Glutamatergic neuron (in vitro differentiated cells): ENCODE measurements around the gene RGS9. TPM values are rescaled to one million over a fixed set of nuclear protein-coding genes. Genes with fewer than 3 reads are reported as not detected.
A peak's percentile ranks its signal among the peaks of the same experiment; 100 is the strongest.

Experiments used
- DNase-seq: peaks from one replicate; pipeline ENCODE4 v3.0.0; 2022
- H3K27ac Mint-ChIP-seq: one replicate; pipeline ENCODE4 v1.8.0; 2020; ENCODE audit warnings: mild to moderate bottlenecking, mixed read lengths, inconsistent platforms; ENCODE audit not compliant: unreplicated experiment
- H3K27me3 Mint-ChIP-seq: one replicate; pipeline ENCODE4 v1.8.0; 2020; ENCODE audit warnings: mild to moderate bottlenecking, moderate library complexity, mixed read lengths, inconsistent platforms; ENCODE audit not compliant: unreplicated experiment
- H3K36me3 Mint-ChIP-seq: one replicate; pipeline ENCODE4 v1.8.0; 2020; ENCODE audit warnings: mild to moderate bottlenecking, mixed read lengths, inconsistent platforms; ENCODE audit not compliant: unreplicated experiment
- H3K4me1 Mint-ChIP-seq: one replicate; pipeline ENCODE4 v1.8.0; 2020; ENCODE audit warnings: mild to moderate bottlenecking, low read depth, mixed read lengths, inconsistent platforms; ENCODE audit not compliant: unreplicated experiment
- H3K4me3 Mint-ChIP-seq: one replicate; pipeline ENCODE4 v1.8.0; 2020; ENCODE audit warnings: mild to moderate bottlenecking, mixed read lengths, inconsistent platforms; ENCODE audit not compliant: unreplicated experiment
- H3K9me3 Mint-ChIP-seq: one replicate; pipeline ENCODE4 v1.8.0; 2020; ENCODE audit warnings: mild to moderate bottlenecking, moderate library complexity, mixed read lengths, inconsistent platforms; ENCODE audit not compliant: unreplicated experiment
- total RNA-seq: library from RNA; stranded (reverse); fragmentation: NEBNext Ultra II Directional; extraction: Animal tissue kit (Norgen Biotek cat#: 25700); gene quantifications from one replicate; pipeline ENCODE4 v1.2.1, GENCODE V29; 2021; ENCODE audit not compliant: unreplicated experiment
- TF ChIP-seq, protein P1 (sequence below): fragments of 200-600 bp; sonication (generic); IDR thresholded peaks from one replicate; pipeline ENCODE4 v1.5.0; 2021; ENCODE audit not compliant: partially characterized antibody, unreplicated experiment

Gene RGS9
- total RNA-seq, 1 donor from 2014 or later, result 2.4 TPM

DNA sequence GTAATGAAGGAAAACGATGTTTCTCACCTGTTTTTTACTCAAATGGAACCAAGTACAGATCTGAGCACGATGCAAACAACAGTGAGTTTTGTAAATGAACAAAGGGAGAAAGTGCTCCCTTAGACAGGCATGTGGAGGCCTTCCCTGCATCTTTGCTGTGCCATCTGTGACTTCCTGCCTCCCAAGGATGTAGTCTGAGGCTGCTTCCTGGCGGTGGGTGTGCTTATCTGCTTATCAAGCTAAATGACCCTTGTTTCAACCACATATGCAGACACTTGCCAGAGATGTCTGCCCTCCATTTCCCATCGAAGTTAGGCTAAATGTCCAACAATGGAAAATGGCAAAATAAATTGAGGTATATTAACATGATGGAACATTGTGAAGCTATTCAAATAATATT lies 34.6 kb downstream of the RGS9 start:
- Mint-ChIP-seq H3K4me1 (peaks cover 5% of the 10 kb centered on the region), H3K9me3 (peaks cover 2% of the 10 kb centered on the region), H3K27ac (no peak overlapping the region), H3K27me3 (peaks cover 3% of the 10 kb centered on the region), H3K36me3 (no peaks in the 10 kb centered on the region), H3K4me3 (no peak overlapping the region)
- no peak for DNase-seq
- TF ChIP-seq, protein P1, sequence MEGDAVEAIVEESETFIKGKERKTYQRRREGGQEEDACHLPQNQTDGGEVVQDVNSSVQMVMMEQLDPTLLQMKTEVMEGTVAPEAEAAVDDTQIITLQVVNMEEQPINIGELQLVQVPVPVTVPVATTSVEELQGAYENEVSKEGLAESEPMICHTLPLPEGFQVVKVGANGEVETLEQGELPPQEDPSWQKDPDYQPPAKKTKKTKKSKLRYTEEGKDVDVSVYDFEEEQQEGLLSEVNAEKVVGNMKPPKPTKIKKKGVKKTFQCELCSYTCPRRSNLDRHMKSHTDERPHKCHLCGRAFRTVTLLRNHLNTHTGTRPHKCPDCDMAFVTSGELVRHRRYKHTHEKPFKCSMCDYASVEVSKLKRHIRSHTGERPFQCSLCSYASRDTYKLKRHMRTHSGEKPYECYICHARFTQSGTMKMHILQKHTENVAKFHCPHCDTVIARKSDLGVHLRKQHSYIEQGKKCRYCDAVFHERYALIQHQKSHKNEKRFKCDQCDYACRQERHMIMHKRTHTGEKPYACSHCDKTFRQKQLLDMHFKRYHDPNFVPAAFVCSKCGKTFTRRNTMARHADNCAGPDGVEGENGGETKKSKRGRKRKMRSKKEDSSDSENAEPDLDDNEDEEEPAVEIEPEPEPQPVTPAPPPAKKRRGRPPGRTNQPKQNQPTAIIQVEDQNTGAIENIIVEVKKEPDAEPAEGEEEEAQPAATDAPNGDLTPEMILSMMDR, result no peak

DNA sequence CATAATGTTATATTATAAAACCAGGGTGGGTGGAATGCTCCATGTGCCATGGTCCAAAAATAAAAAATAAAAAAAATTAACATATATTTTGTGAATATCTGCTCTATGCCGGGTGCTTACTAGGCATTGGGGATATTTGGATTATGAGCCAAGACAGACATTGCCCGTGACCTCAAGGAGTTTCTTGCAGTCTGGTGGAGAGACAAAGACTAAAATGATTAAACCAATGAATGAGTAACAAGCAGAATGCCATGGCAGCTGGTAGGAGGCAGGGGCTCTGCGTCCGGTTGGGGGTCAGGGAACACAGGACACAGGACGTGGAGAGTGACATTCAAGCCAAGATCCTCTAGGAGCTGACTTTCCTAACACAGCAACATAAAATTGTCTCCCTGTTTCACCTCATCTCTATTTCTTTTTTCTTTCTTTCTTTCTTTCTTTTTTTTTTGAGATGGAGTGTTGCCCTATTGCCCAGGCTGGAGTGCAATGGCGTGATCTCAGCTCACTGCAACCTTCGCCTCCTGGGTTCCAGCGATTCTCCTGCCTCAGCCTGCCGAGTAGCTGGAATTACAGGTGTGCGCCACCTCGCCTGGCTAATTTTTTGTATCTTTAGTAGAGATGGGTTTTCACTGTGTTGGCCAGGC lies 35.4 kb downstream of the RGS9 start:
- Mint-ChIP-seq H3K27ac (no peak overlapping the region), H3K9me3 (peaks cover 2% of the 10 kb centered on the region), H3K4me1 (peaks cover 5% of the 10 kb centered on the region), H3K36me3 (no peaks in the 10 kb centered on the region), H3K27me3 (peaks cover 3% of the 10 kb centered on the region), H3K4me3 (no peak overlapping the region)
- TF ChIP-seq, protein P1, result no peak
- no peak for DNase-seq

DNA sequence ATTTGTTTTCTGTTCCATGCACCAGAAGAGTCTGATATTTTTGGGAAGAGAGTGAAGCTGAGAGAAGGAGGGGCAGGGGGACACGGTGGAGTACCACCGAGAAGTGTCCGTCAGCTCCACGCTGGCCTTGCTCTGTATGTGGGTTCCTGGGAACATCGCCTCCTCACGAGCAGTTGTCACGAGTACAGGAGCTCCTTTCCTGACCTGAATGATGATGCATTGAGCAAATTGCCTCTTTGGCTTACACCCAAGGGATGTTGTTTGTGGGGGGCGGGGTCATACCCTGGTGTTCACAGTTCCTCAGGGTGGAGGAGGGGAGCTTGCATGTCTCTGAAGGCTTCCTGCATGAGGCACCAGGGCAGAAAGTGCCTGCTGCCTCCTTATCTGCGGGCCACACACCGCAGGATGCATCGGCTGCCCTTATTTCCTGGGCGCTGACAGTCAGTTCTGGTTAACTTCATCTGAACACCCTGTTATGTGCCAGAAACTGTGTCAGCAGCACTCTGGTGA lies 36.2 kb downstream of the RGS9 start:
- peak; percentile 38 for DNase-seq
- H3K4me3 Mint-ChIP-seq, result no peak overlapping the region
- no peak overlapping the region for H3K27ac Mint-ChIP-seq
- H3K4me1 Mint-ChIP-seq, result peaks cover 5% of the 10 kb centered on the region
- peaks cover 3% of the 10 kb centered on the region for H3K27me3 Mint-ChIP-seq
- H3K36me3 Mint-ChIP-seq, result no peaks in the 10 kb centered on the region
- TF ChIP-seq, protein P1, result no peak
- no peaks in the 10 kb centered on the region for H3K9me3 Mint-ChIP-seq

DNA sequence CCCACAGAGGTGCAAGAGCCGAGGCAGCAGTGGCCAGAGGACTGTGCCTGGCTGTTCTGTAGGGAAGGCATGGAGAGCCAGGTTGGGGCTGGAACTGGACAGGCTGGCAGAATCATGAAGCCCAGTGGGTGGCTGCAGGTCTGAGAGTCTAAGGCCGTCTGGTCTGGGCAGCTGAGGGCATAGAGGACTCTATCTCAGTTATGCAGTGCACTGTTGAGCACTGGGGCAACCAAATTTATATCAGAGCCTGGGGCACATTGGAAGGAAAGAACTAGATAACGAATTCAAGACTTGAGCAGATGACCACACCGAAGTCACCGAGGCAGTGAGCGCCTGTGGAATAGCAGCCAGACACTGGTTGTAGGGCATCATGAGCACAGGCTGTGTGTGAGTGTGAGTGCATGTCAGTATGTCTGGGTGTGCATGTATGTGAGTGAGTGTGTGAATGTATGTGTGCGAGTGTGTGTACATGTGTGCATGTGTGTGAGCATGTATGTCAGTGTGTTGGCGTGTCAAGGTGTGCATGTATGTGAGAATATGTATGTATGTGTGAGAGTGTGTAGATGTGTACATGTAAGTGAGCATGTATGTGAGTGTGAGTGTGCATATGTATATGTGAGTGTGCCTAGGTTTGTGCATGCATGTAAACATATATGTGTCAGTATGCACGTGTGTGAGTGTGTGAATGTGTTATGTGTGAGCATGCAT lies 37.0 kb downstream of the RGS9 start:
- Mint-ChIP-seq H3K4me3 (no peak overlapping the region), H3K27me3 (peaks cover 3% of the 10 kb centered on the region), H3K27ac (no peak overlapping the region), H3K4me1 (peaks cover 7% of the 10 kb centered on the region), H3K9me3 (no peaks in the 10 kb centered on the region), H3K36me3 (no peaks in the 10 kb centered on the region)
- TF ChIP-seq, protein P1, result no peak
- no peak for DNase-seq

DNA sequence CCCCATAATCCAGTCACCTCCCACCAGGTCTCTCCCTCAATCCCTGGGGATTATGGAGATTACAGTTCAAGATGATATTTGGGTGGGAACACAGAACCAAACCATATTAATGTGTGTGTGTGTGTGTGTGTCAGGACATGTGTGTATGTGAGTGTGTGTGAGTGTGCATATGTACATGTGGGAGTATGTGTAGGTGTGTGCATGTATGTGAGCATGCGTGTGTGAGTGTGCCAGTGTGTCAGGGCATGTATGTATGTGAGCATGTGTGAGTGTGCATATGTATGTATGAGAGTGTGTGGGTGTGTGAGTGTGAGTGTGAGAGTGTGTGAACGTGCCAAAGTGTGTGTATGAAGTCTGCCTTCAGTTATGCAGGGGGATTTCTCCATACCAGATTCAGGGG lies 37.8 kb downstream of the RGS9 start:
- Mint-ChIP-seq H3K27ac (no peak overlapping the region), H3K4me1 (peaks cover 14% of the 10 kb centered on the region), H3K9me3 (no peaks in the 10 kb centered on the region), H3K36me3 (no peaks in the 10 kb centered on the region), H3K27me3 (peaks cover 4% of the 10 kb centered on the region), H3K4me3 (no peak overlapping the region)
- DNase-seq, result no peak
- TF ChIP-seq, protein P1, result no peak
